Amygdala (tissue), 56 donors: Measurements from ENCODE around the gene MRTO4.
"Not testable (repeated sequence)": the region's sequence is repeated elsewhere in the genome, so short reads cannot be mapped to it uniquely, and the experiment has no call there.

ENCODE experiments used
- DNase-seq, 56 donors: peaks; one replicate each; lab custom pipeline; 2025; lab: John Stamatoyannopoulos, UW

The MRTO4 gene

DNA sequence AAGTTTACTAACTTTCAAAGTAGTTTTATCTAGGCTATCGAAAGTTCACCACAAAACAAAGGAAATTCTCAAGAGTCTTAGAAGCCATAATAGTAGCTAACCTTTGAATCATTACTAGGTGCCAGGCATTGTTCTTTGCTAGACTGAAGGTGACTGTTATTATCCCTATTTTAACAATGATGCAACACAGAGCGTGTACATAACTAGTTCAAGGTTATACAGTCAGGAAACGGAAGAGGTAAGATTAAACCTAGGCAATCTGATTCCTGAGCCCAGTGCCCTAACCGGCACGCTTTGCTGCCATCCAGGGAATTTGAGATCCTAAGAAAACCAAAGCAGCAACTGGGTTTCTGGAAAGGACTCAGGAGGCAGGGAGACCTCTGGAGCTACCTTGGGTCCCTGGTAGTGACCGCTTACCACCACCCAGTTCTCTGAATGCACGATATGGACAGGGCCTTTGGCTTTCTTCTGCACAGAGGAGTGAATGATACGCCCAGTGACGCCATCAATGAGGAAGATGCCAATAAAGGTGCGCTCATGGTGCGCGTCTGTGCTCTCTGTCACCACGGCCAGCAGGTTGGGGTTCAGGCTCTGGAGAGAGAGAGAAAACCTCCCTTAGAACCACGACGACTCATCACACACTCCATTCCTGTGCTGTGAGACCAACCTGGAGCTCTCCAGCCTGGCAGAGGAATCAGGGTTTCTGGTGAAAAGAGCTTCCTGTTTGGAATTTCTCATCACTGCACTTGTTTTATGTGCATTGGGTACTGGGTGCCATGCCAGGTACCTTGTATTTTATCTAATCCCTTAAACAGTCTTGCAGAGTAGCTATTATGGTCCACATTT lies 28.4 kb upstream of the MRTO4 start:
- no peak for DNase-seq

DNA sequence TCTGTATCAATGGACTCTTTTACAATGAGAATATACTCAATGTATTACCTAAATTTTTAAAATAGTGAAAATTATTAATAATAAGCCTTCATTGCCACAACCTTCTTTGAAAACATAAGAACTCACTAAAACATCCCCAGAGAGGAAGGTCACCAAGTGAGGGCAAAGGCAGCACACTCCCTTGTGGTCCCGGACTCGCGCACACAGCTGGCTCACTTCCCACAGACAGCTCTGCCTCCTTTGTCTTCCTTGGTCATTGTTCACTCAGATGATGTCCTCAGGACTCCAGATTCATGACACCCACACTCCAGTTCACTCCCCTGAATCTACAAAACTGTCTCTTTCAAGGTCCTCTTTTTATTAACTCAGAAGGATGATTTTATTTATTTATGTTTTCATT lies 22.4 kb upstream of the MRTO4 start:
- peak in 1 of 56 donors; percentile 7 for DNase-seq

DNA sequence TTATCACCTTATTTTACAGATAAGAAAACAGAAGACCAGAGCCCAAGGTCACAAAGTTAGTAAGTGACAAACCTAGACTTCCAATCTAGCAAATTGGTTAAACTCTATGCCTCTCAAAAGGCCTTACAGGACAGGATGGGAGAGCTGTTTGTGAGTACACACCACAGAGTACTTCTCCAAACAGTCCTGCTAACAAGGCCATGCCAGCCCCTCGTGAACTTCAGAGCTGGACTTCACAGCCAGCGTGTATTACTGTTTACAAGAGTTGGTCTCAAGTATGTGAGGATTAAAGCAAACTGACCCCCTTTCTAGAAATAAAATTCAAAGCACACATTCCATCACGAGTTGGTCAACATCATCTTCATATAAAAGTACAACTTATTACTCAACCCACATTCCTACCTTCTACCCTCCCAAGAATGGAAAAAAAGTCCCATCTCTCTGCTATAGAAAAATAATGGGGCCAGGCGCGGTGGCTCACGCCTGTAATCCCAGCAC lies 21.7 kb upstream of the MRTO4 start:
- DNase-seq, result no peak

DNA sequence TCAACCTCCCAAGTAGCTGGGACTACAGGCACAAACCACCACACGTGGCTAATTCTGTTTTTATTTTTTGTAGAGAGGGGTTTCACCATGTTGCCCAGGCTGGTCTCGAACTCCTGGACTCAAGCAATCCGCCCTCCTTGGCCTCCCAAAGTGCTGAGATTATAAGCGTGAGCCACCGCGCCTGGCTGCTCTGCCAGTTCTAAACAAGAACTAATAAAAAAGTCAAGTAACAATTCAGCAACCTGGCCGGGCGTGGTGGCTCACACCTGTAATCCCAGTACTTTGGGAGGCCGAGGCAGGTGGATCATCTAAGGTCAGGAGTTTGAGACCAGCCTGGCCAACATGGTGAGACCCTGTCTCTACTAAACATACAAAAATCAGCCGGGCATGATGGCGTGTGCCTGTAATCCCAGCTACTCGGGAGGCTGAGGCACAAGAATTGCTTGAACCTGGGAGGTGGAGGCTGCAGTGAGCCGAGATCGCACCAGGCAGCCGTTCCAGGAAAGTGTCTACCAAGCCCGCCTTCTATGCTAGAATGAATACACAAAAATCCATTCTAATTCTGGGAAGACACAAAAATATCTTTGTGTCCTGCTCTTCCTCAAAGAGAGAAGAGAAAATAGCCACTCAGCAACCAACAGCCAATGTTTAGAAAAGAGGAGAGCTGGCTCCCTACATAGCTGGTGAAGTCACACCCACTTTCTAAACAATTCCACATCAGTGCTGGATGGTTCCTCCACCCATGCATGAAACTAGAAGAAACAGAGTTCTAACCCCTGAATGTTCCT lies 19.7 kb upstream of the MRTO4 start:
- DNase-seq, result peak in 8 of 56 donors; percentile 4 to 48 (median 11)

DNA sequence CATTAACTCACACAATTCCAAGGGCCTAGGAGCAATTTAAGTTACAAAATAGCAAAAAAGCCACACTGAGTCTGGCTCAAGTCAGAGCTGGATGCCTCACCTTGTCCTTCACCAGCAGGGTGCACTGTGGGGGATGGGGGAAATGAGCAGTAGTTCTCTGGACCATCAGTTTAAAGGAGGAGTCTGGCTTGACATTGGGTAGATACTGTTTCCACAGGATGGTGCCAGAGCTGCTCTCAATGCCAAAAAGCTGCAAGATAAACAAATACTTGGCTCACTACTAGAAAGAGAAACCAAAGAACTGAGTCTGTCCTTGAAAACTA lies 19.1 kb upstream of the MRTO4 start:
- DNase-seq, result peak in 1 of 56 donors; percentile 10

DNA sequence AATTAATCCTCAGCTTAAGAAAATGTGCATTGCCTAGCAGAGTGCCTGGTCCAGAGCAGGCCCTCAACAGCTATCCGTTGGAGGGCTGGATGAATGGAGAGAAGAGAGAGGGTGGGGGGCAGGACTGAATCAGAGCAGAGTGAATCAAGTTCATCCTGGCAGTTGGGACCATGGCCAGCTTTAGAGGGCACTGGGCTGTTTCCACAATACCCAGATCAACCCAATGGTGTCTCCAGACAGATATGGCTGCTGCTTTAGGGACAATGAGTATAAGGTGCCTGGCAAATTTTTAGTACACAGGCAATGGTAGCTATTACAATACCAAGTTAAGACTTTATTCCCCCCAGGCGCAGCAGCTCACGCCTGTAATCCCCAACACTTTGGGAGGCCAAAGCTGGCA lies 17.4 kb upstream of the MRTO4 start:
- no peak for DNase-seq

DNA sequence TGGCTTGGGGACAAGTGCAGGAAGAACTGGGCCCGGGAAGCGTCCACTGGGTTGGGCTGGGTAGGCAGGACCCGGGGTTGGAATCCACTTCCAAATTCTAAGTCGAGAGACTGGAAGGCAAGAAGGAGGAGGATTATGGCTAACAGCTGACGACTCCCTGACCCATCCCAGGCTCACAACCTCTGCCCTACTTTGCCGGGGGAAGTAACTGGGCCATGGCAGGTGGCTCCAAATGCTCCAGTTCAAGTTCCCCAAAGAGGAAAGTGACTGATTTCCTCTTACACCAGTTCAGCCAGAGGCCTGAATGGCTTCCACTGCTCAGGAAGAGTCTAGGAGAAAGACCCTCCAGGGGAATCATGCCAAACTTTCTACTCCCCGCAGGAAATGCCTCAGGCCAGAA lies 11.7 kb upstream of the MRTO4 start:
- DNase-seq, result no peak

DNA sequence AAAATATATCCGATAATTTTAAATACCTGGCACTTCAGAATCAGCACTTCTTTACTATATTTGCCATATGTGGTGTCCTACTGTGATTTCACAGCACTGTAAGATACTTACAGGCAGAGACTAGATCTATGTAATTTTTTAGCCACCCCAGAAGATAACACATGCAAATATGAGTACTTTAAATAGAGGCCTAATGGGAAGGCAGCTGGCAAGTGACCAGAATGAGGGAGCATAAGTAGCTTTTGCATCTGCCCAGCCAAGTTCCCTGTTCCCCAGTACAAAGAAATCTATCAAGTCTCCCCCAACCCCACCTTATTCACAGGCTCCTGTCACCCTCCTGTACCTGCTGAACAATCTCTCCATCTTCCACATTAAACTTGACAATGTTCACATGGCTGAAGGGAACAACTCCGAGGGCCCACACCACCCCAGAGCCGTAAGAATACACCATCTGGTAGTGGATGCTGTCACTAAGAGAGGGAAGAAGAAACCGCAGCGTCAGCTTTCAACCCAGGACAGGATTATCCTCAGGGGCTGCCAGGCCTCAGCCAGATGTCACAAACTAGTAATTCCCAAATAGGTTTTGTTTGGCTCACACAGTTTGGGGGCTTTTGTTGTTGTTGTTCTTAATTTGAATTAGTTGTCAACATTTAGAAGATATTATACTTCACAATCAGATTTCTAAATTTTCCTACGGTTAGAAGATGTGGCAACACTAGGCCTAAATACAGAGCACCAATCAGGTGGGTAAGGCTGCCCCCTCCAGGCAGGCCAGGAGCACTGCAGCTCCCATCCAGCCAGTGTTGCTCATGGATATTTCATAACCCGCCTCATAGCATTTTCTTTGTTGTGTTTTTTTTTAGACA lies 10.7 kb upstream of the MRTO4 start:
- DNase-seq, result peak in 31 of 56 donors; percentile 4 to 64 (median 28)

DNA sequence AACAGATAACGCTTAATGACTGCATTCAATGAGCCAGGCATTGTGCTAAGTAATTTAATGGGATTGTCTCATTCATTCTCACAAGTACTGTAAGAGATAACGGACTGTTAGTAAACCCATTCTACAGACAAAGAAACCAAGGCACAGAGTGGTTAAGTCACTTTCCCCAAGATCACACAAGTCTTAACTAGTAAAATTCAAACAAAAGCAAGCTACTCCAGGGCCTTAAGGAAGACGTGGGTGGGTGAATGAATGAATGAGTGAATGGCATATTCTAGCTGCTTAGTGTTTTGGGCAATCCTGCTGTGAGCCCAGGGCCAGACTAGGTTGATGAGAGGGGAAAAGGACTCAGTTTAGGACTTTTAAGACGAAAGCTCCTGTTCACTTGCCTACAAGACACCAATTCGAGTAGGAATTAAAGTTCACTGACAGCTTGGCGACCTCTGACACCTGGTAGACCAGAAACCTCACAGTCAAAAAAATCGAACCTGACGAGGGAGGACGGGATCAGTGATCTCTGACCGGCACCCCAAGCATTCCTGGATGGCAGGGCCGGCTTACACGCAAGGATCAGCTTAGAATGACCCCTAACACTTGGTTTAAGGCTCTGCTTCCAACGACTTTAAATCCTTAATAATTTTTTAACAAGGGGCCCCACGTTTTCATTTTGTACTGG lies 838 bp upstream of the MRTO4 start:
- DNase-seq, result no peak

DNA sequence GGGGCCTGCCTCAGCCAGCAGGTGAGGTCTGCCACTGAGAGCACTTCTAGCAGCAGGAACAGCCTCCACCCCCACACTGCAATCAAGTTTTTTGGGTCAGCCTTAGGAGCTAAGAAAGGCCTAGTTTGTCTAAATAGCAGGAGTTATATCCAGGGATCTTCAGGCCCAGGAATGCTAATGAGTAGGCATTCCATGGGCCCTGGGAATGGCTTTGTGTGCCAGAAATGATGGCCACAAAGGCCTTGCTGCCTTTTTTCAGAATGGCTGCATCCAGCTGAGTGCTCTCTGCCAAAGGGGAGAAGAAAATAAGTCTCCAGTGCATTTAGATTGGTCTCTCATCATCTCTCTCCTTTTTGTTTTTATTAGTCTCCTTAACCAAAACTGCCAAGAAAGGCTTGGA lies 2.8 kb downstream of the MRTO4 start:
- peak in 12 of 56 donors; percentile 5 to 53 (median 24) for DNase-seq

DNA sequence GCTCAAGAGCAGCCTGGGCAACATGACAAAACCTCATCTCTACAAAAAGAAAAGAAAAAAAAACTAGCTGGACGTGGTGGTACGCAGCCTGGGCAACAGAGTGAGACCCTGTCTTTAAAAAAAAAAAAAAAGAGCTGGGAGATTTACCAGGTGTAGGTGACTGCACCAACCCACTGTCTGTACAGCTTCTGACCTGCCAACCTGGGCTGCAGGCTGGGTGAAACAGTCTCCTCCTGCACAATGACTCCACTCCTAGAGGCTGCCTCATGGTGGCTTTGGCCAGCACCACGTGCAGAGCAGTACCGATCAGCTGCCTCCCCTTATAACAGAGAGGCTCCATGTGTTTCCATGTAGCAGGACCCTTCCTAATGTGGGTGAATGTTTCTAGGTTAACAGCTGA lies 3.7 kb downstream of the MRTO4 start:
- DNase-seq, result peak in 1 of 56 donors; percentile 25

DNA sequence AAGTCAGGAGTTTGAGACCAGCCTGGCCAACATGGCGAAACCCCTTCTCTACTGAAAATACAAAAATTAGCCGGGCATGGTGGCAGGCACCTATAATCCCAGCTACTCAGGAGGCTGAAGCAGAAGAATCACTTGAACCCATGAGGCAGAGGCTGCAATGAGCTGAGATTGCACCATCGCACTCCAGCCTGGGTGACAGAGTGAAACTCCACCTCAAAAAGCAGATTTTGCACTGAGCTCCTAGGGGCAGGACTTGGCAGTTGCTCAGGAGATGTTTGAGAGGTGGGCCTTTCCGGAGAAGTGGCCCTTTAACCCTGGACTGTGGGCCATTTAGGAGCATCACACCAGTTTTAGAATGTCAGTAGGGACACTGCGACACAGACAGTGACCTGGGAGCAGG lies 4.7 kb downstream of the MRTO4 start:
- DNase-seq, result not testable (repeated sequence)

DNA sequence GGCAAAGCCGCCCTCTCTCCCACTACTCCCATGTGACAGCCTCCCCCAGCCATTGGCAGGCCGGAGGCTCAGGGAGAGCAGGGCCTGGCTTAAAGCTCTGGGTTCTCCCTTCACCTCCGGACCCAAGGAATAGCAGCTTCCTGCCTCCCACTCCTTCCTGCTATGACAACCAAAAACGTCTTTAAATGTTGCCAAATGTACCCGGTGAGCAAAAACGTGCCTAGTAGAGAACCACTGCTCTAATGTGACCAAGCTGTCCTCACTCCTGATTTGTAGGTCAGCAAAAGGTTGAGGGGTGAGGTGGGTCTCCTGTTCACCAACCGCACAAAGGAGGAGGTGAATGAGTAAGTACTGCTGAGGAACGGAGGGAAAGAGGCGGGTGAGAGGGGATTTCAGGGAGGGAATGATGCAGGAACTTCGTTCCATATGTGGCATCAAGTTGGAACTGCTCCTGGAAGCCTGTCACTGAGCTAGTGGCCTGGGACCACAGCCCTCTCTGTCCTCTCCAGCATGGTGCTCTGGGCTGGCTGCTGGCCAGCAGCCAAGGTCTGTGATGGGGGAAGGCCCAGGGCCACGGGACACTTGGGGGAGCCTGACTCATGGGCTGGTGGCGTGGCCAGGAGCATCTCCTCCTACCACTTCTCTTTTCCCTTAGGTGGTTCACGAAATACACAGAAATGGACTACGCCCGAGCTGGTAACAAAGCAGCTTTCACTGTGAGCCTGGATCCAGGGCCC lies 5.7 kb downstream of the MRTO4 start:
- peak in 3 of 56 donors; percentile 1 to 31 (median 8) for DNase-seq

DNA sequence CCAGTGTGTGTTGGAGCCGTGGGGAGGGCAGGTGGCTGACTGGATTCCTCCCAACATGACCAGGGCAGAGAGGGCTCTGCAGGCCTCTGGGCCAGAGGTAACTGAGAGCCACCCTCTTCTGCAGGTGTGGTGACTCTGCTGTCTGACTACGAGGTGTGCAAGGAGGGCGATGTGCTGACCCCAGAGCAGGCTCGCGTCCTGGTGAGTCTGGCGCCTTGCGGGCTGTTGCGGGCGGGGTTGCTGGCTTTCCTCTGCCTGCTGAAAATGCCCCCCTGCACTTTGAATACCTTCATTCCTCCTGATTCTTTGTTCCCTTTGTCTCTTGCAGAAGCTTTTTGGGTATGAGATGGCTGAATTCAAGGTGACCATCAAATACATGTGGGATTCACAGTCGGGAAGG lies 6.7 kb downstream of the MRTO4 start:
- DNase-seq, result no peak

DNA sequence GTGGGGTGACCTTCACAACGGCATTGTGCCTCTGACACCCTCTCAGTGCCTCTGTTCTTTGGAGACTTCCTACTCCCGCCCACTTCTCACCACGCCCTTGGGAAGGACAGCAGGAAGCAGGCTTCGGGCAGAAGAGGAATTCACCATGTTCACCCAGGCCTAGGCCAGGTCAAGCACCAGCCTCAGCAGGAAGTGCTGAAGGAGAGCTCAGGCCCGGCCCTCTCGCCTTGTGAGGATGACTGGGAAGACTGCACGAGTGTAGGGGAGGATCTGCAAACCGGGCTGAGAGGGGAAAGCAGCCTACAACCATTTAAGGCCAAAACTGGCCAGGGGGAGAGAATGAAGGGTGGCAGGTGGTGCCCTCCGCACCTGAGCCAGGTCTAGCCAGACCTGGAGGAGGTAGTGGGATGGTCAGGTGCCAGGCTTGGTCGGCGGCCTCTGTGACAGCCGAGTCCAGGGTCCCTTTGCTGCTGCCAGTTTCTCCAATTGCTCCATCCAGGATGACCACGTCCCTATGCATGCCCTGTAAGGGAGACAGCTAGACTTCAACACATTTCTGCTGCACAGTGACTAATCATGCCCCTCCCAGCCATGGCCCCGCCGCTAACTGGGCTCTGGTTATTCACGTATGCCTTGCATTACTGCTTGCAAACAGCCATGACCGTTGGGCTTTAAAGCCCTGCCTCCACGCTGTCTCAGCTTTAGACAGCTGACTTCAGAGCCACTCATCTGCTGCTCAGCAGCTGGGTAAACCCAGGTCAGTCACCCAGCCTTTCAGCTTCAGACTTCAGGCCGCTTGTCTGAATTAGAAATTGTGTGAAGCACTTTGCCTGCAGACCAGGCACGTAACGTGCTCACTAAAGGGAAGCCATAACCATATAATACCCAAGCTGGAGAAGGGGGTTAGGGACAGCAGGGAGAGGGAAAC lies 8.9 kb downstream of the MRTO4 start:
- no peak for DNase-seq

DNA sequence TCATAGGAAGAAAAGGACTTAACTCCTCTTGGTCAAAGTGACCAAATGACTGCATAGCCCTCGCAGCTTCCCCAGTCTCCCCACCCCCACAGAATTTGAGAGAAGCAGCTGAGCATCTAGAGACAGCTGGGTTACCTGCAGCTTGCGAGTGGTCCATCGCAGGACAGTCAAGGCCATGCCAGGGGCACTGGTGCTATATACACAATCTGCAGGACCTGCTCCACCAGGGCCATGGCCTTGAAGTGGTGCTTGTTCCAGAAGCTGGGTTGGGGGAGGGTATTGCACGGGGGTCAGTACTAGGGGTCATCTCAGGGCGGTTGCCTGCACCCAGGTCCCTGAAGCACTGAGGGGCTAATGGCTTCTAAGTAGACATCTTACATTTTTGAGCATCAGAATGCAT lies 10.4 kb downstream of the MRTO4 start:
- DNase-seq, result no peak

DNA sequence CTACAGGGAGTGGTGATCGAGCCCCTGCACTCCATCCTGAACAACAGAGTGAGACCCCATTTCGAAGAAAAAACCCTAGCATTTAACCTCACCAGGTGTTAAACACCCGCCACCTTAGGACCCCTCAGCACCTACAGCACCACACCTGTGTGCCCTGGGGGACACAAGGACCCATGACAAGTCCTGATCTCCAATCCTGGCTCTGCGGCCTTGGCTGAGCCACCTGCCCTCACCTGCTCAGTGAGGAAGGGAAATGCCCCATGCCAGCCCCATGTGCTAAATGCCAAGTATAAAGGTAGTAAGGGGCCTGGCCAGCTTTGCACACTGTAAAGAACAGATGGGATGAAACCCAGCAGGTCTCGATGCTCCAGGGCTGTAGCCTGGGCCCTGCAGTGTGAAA lies 11.1 kb downstream of the MRTO4 start:
- no peak for DNase-seq

DNA sequence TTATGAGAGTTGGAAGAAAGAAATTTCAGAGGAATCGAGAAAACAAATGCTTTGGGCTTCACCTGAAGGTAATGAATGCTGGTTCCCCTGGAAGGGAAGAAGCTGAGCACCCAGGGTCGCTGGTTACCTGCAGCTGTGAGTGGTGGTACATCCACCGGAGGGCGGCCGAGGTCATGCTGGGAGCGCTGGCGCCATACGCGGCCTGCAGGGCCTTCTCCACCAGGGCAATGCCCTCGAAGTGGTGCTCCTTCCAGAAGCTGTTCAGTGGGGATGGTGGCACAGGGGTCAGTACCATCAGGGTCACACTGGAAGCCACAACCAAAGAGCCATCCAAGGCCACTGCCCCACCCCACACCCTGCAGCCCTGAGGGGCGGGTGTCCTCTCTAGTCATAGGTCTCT lies 16.8 kb downstream of the MRTO4 start:
- DNase-seq, result no peak
